ENCODE measurements around the gene CDKL1.

The CDKL1 gene

DNA sequence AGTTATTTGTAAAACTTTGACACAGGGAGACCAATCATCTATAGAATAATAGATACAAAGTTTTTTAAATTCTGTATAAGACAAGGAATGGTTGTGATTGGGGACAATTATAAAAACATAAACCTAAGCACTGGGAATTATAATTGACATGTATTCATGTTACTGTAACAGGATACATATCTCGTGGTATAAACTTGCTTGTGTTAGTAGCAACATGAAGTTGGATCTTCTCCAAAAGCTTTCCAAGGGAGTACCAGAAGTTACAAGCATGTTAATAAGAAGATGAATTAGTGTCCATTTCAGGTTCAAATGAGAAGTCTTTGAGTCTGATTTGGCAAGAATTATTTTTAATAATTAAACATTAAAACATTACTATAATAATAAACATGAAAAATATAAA, 42.2 kb downstream of the CDKL1 start:
- H3K4me3 ChIP-seq (ENCODE audit: low read length) = no peak overlapping the region
- no peaks in the 10 kb centered on the region for H3K9me3 ChIP-seq (ENCODE audit: control insufficient read depth, insufficient read depth, low read length)
- no peaks in the 10 kb centered on the region for H3K9me2 ChIP-seq (replicated peaks; ENCODE audit: control insufficient read depth, low read length)
- no peaks in the 10 kb centered on the region for H3F3A ChIP-seq (ENCODE audit: control insufficient read depth, insufficient read depth)
- no peaks in the 10 kb centered on the region for H4K20me1 ChIP-seq (ENCODE audit: control insufficient read depth, insufficient read depth, low read depth, low read length)
- no peaks in the 10 kb centered on the region for H3K36me3 ChIP-seq (ENCODE audit: control insufficient read depth, low read length)
- H3K4me1 ChIP-seq (ENCODE audit: control insufficient read depth, low read length) = 0 out of 2 replicates have a peak, but pooled peaks cover 3% of the 10 kb centered on the region
- H3K27me3 ChIP-seq (ENCODE audit: control insufficient read depth, low read length) = no peaks in the 10 kb centered on the region
- no peak overlapping the region for H3K4me2 ChIP-seq (ENCODE audit: low read length)
- no peak for TF ChIP-seq EZH2phosphoT487 (IDR thresholded peaks at IDR 0.05; ENCODE audit: borderline replicate concordance, low read length)
- TF ChIP-seq, protein P1, sequence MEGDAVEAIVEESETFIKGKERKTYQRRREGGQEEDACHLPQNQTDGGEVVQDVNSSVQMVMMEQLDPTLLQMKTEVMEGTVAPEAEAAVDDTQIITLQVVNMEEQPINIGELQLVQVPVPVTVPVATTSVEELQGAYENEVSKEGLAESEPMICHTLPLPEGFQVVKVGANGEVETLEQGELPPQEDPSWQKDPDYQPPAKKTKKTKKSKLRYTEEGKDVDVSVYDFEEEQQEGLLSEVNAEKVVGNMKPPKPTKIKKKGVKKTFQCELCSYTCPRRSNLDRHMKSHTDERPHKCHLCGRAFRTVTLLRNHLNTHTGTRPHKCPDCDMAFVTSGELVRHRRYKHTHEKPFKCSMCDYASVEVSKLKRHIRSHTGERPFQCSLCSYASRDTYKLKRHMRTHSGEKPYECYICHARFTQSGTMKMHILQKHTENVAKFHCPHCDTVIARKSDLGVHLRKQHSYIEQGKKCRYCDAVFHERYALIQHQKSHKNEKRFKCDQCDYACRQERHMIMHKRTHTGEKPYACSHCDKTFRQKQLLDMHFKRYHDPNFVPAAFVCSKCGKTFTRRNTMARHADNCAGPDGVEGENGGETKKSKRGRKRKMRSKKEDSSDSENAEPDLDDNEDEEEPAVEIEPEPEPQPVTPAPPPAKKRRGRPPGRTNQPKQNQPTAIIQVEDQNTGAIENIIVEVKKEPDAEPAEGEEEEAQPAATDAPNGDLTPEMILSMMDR (IDR thresholded peaks at IDR 0.05; ENCODE audit: low read depth, low read length, poor library complexity, severe bottlenecking) = no peak
- no peaks in the 10 kb centered on the region for H3K79me2 ChIP-seq (ENCODE audit: control insufficient read depth, low read length)
- no peak overlapping the region for H3K27ac ChIP-seq (ENCODE audit: low read depth, low read length)

DNA sequence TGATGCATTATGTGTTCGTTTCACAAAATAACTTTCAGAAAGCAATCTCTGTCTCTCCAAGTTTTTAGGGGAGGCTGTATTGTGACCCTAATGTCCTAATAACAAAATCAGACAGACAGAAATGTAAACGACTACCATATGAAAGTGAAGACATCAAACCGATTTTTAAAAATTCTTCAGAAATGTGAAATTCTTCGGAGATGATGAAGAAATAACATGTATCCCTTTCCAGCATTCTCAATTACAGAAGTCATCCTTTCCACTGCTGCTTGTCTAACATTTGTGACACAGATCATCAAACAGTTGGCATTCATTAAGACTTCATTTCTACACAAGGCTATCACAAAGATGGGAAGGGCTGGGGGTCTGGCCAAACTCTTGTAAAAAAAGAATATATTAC, 43.6 kb downstream of the CDKL1 start:
- Histone ChIP-seq H3K27me3 (ENCODE audit: control insufficient read depth, low read length) (no peaks in the 10 kb centered on the region), H3F3A (ENCODE audit: control insufficient read depth, insufficient read depth) (no peaks in the 10 kb centered on the region), H4K20me1 (ENCODE audit: control insufficient read depth, insufficient read depth, low read depth, low read length) (no peaks in the 10 kb centered on the region), H3K4me1 (ENCODE audit: control insufficient read depth, low read length) (0 out of 2 replicates have a peak, but pooled peaks cover 3% of the 10 kb centered on the region), H3K27ac (ENCODE audit: low read depth, low read length) (no peak overlapping the region), H3K36me3 (ENCODE audit: control insufficient read depth, low read length) (no peaks in the 10 kb centered on the region), H3K9me3 (ENCODE audit: control insufficient read depth, insufficient read depth, low read length) (no peaks in the 10 kb centered on the region), H3K4me3 (ENCODE audit: low read length) (no peak overlapping the region), H3K79me2 (ENCODE audit: control insufficient read depth, low read length) (no peaks in the 10 kb centered on the region), H3K9me2 (replicated peaks; ENCODE audit: control insufficient read depth, low read length) (no peaks in the 10 kb centered on the region), H3K4me2 (ENCODE audit: low read length) (no peak overlapping the region)
- TF ChIP-seq, protein P1 (IDR thresholded peaks at IDR 0.05; ENCODE audit: low read depth, low read length, poor library complexity, severe bottlenecking) = no peak
- no peak for TF ChIP-seq EZH2phosphoT487 (IDR thresholded peaks at IDR 0.05; ENCODE audit: borderline replicate concordance, low read length)

DNA sequence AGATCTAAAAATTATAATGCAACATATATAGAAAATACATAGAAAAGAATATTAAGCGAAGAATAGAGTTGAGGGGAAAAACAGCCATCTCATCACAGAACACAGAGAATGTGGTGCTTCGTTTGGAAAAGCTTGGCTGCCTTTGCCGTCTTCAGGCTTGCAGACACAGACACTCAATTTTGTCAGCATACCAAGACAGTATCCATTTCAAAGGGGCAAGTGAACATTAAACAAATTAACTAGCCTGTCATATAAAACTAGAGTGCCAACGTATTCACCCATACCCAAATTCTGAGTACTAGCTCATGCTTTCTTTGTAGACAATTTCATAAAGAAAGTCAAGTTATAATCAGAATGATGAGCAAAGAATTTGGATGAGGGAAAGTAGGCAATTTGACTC, 44.1 kb downstream of the CDKL1 start:
- Histone ChIP-seq H3K79me2 (ENCODE audit: control insufficient read depth, low read length) (no peaks in the 10 kb centered on the region), H3K27me3 (ENCODE audit: control insufficient read depth, low read length) (no peaks in the 10 kb centered on the region), H3F3A (ENCODE audit: control insufficient read depth, insufficient read depth) (no peaks in the 10 kb centered on the region), H3K4me1 (ENCODE audit: control insufficient read depth, low read length) (0 out of 2 replicates have a peak, but pooled peaks cover 3% of the 10 kb centered on the region), H3K4me2 (ENCODE audit: low read length) (no peak overlapping the region), H3K9me3 (ENCODE audit: control insufficient read depth, insufficient read depth, low read length) (no peaks in the 10 kb centered on the region), H3K4me3 (ENCODE audit: low read length) (no peak overlapping the region), H3K36me3 (ENCODE audit: control insufficient read depth, low read length) (no peaks in the 10 kb centered on the region), H3K9me2 (replicated peaks; ENCODE audit: control insufficient read depth, low read length) (no peaks in the 10 kb centered on the region), H4K20me1 (ENCODE audit: control insufficient read depth, insufficient read depth, low read depth, low read length) (no peaks in the 10 kb centered on the region), H3K27ac (ENCODE audit: low read depth, low read length) (no peak overlapping the region)
- TF ChIP-seq, protein P1 (IDR thresholded peaks at IDR 0.05; ENCODE audit: low read depth, low read length, poor library complexity, severe bottlenecking) = no peak

DNA sequence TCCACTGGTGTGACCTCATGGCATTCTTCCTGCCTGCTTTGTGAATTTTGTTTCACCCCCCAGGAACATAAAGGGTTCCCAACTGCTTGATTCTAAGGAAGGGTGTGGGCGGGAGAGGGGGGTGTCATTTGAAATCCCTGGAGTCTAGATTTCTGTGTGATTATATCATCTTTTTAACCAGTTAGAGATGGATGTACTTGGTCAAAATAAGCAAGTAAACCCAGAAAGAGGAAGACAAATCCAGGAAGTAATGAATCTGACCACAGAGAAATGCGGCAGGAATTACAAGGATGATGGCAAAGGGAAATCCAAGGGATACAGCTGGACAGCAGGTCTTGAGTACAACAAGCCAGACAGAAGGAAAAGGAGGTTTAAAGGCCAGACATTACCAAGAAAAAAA, 45.7 kb downstream of the CDKL1 start:
- Histone ChIP-seq H3F3A (ENCODE audit: control insufficient read depth, insufficient read depth) (no peaks in the 10 kb centered on the region), H3K9me3 (ENCODE audit: control insufficient read depth, insufficient read depth, low read length) (no peaks in the 10 kb centered on the region), H3K27me3 (ENCODE audit: control insufficient read depth, low read length) (no peaks in the 10 kb centered on the region), H3K27ac (ENCODE audit: low read depth, low read length) (no peak overlapping the region), H3K79me2 (ENCODE audit: control insufficient read depth, low read length) (no peaks in the 10 kb centered on the region), H3K4me1 (ENCODE audit: control insufficient read depth, low read length) (0 out of 2 replicates have a peak, but pooled peaks cover 3% of the 10 kb centered on the region), H4K20me1 (ENCODE audit: control insufficient read depth, insufficient read depth, low read depth, low read length) (no peaks in the 10 kb centered on the region), H3K36me3 (ENCODE audit: control insufficient read depth, low read length) (no peaks in the 10 kb centered on the region), H3K4me2 (ENCODE audit: low read length) (no peak overlapping the region), H3K9me2 (replicated peaks; ENCODE audit: control insufficient read depth, low read length) (no peaks in the 10 kb centered on the region), H3K4me3 (ENCODE audit: low read length) (no peak overlapping the region)
- no peak for TF ChIP-seq EZH2phosphoT487 (IDR thresholded peaks at IDR 0.05; ENCODE audit: borderline replicate concordance, low read length)
- TF ChIP-seq, protein P1 (IDR thresholded peaks at IDR 0.05; ENCODE audit: low read depth, low read length, poor library complexity, severe bottlenecking) = no peak
